CD4-positive, alpha-beta memory T cell (primary cell): Measurements from ENCODE around the gene ANO10. TPM values are rescaled to one million over a fixed set of nuclear protein-coding genes. Genes with fewer than 3 reads are reported as not detected.
"Not testable (repeated sequence)": the region's sequence is repeated elsewhere in the genome, so short reads cannot be mapped to it uniquely, and the experiment has no call there.

Experiments
- CTCF ChIA-PET: fragments of 350-600 bp; sonication (Branson Sonifier 250); formaldehyde crosslinking; loops from one replicate; lab custom pipeline; 2021; ENCODE audit warnings: inconsistent platforms; ENCODE audit not compliant: partially characterized antibody; lab: Charles Lee
- POLR2A ChIA-PET: fragments of 350-600 bp; sonication (Branson Sonifier 250); formaldehyde crosslinking; loops from one replicate; lab custom pipeline; 2021; ENCODE audit not compliant: partially characterized antibody; lab: Charles Lee
- DNase-seq, 5 donors: peaks; one replicate each; pipeline versions ENCODE4 v3.0.0 to v3.0.0-alpha.2; 2020 to 2022; ENCODE audit warnings: mixed read lengths in 1 of 5
- H3K27ac ChIP-seq: one replicate; pipeline ENCODE4 v1.7.0; 2013; ENCODE audit warnings: low read depth, low read length
- H3K27me3 ChIP-seq: 2 replicates; pipeline ENCODE4 v1.7.0; 2013; ENCODE audit warnings: mild to moderate bottlenecking, low read length, moderate library complexity; ENCODE audit not compliant: insufficient read depth
- H3K36me3 ChIP-seq: 2 replicates; pipeline ENCODE4 v1.7.0; 2013; ENCODE audit warnings: mild to moderate bottlenecking, low read length, moderate library complexity; ENCODE audit not compliant: insufficient read depth
- H3K4me1 ChIP-seq: 2 replicates; pipeline ENCODE4 v1.7.0; 2013; ENCODE audit warnings: mild to moderate bottlenecking, low read length, moderate library complexity; ENCODE audit not compliant: insufficient read depth
- H3K4me3 ChIP-seq, 2 donors: one replicate each; pipeline ENCODE4 v1.7.0; 2013; ENCODE audit warnings: low read length in 2 of 2, mild to moderate bottlenecking in 1 of 2
- H3K9me3 ChIP-seq, 2 donors: one replicate each; pipeline ENCODE4 v1.7.0; 2013; ENCODE audit warnings: low read length in 2 of 2, control low read depth in 1 of 2; ENCODE audit not compliant: control insufficient read depth in 1 of 2
- H3K27ac Mint-ChIP-seq, 7 donors: one replicate each; pipeline ENCODE4 v1.8.0; 2020 to 2021; ENCODE audit warnings: mixed read lengths in 7 of 7, mild to moderate bottlenecking in 6 of 7, inconsistent platforms in 3 of 7, moderate library complexity in 3 of 7
- H3K27me3 Mint-ChIP-seq, 2 donors: one replicate each; pipeline ENCODE4 v1.8.0; 2020 to 2021; ENCODE audit warnings: mixed read lengths in 2 of 2
- H3K36me3 Mint-ChIP-seq, 2 donors: one replicate each; pipeline ENCODE4 v1.8.0; 2020 to 2021; ENCODE audit warnings: mixed read lengths in 2 of 2, inconsistent platforms in 1 of 2, mild to moderate bottlenecking in 1 of 2
- H3K4me1 Mint-ChIP-seq, 4 donors: one replicate each; pipeline ENCODE4 v1.8.0; 2020 to 2021; ENCODE audit warnings: mixed read lengths in 4 of 4, mild to moderate bottlenecking in 1 of 4
- H3K4me3 Mint-ChIP-seq, 8 donors: one replicate each; pipeline ENCODE4 v1.8.0; 2020 to 2021; ENCODE audit warnings: mixed read lengths in 8 of 8, mild to moderate bottlenecking in 7 of 8, moderate library complexity in 6 of 8, inconsistent platforms in 3 of 8
- H3K9me3 Mint-ChIP-seq, 8 donors: one replicate each; pipeline ENCODE4 v1.8.0; 2020 to 2021; ENCODE audit warnings: mixed read lengths in 8 of 8, mild to moderate bottlenecking in 5 of 8, inconsistent platforms in 3 of 8, moderate library complexity in 1 of 8
- intact Hi-C: fragments of 100-400 bp; cut with micrococcal nuclease; formaldehyde crosslinking; loops from one replicate; pipeline ENCODE4 v1.15.1; 2023
- polyA plus RNA-seq, 2 donors: library from polyadenylated mRNA; unstranded; fragments of 300-500 nt; fragmentation: Illumina TruSeq; gene quantifications; one replicate each; pipeline ENCODE4 v1.2.3, GENCODE V29; 2021
- total RNA-seq, 2 experiments: library from RNA; stranded (reverse); gene quantifications; one replicate each; pipeline ENCODE4 v1.2.3, GENCODE V29; 2021

The ANO10 gene
- total and polyA plus RNA-seq, 4 experiments from 2014 or later, result 8.6 to 9.9 (median 9.6) TPM

DNA sequence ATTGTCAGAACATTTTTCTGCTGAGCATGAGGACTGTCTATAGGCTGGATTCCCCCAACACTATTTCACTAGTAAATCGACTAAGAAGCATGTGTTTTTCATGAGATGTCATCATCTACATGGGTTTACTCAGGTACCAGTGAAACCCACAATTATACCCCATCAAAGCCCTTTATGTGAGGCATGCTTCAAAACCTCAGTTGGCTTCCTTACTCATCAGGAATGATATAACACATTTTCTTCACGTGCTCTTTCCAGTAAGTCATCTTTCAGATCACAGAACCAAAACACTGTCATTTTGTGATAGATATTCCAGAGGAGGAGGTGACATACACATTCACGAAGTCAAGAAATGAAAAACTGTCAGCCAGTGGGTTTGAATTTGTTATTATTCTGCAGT lies 116.5 kb downstream of the ANO10 start:
- Mint-ChIP-seq H3K4me1 (peaks cover 19 to 31% (median 25%) of the 10 kb centered on the region in 4 donors), H3K27ac (peak overlapping the region in 2 of 7 donors; percentile 33 to 57), H3K9me3 (peaks cover 0 to 2% (median 0%) of the 10 kb centered on the region in 8 donors), H3K27me3 (no peaks in the 10 kb centered on the region), H3K36me3 (no peaks in the 10 kb centered on the region), H3K4me3 (no peak overlapping the region)
- Histone ChIP-seq H3K36me3 (no peaks in the 10 kb centered on the region), H3K9me3 (no peaks in the 10 kb centered on the region), H3K4me1 (peaks cover 22% of the 10 kb centered on the region), H3K27ac (no peak overlapping the region), H3K4me3 (no peak overlapping the region), H3K27me3 (no peaks in the 10 kb centered on the region)
- CTCF ChIA-PET, result interaction anchor here (6.2 to 7.6 kb wide), 2 partner anchors 118 to 342 kb away, joined by 58 to 155 read pairs; no protein-coding TSS in a partner anchor
- POLR2A ChIA-PET, result no interaction called here
- DNase-seq, result no peak
- intact Hi-C loops, result no loop called here

DNA sequence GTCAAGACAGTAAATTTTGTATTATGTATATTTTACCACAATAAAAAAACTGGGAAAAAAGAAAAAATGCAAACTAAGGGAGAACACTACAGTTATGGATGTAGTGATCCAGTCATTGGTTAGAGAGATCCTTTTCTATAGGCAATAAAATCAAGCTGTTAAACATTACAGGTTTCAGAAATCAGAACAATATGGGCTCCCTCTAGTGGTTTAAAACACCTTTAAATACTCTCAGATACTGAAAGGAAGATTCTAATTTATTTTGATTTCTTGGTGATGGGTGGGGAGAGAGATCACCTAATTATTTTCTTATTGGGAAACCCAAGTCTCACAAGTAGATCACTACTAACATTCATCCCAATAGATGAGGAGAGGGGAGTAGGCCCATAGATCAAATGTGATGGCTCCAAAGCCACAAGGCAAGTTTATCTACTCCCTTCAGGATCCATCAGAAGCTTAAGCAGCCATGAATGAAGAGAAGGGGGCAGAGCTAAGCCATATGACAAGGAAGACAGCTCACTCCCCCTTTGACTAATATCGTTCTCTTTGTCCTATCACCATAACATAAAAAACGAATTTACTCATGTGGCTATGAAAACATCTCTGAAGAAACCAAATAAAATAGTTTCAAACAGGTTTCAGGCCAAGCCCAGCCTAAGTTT lies 118.6 kb downstream of the ANO10 start:
- peak in 4 of 5 donors; percentile 54 to 61 (median 60) for DNase-seq
- intact Hi-C loops, result loop anchor here (1.0 kb wide), 6 partner anchors 26 to 542 kb away; no protein-coding TSS in a partner anchor
- Mint-ChIP-seq H3K27me3 (no peaks in the 10 kb centered on the region), H3K9me3 (peaks cover 0 to 2% (median 0%) of the 10 kb centered on the region in 8 donors), H3K4me1 (peaks cover 32 to 52% (median 41%) of the 10 kb centered on the region in 4 donors), H3K27ac (peak overlapping the region in 5 of 7 donors; percentile 24 to 88 (median 63)), H3K36me3 (no peaks in the 10 kb centered on the region), H3K4me3 (no peak overlapping the region)
- H3K36me3 ChIP-seq, result no peaks in the 10 kb centered on the region
- peaks cover 39% of the 10 kb centered on the region for H3K4me1 ChIP-seq
- ChIA-PET CTCF (interaction anchor here (0.6 to 7.6 kb wide), 51 partner anchors 9 to 696 kb away, joined by 3 to 155 read pairs (median 4); partner anchors contain the start of gene SNRK), POLR2A (interaction anchor here (0.6 to 4.1 kb wide), 12 partner anchors 9 to 542 kb away, joined by 3 to 28 read pairs (median 6); partner anchors contain the start of gene SNRK)
- H3K27me3 ChIP-seq, result no peaks in the 10 kb centered on the region
- H3K9me3 ChIP-seq, result no peaks in the 10 kb centered on the region
- H3K27ac ChIP-seq, result no peak overlapping the region
- H3K4me3 ChIP-seq, result no peak overlapping the region

DNA sequence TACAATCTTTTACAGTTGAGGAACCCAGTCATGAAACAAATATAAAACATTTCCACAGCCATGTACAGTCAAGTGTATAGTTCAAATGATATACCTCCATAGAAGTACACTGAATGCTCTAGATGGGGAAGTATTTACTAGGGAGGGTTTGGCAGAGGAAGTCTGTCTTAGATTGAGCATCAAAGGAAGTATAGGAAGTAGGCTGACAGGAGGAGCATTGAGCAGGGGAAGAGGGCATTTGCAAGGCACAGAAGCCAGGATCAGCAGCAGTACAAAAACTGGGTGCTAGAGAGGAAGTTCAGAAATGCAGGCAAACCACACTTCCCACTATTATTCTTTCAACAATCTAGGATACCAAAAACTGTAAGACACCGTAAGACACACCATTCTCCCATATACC lies 122.6 kb downstream of the ANO10 start:
- intact Hi-C loops, result no loop called here
- Histone ChIP-seq H3K27me3 (no peaks in the 10 kb centered on the region), H3K36me3 (no peaks in the 10 kb centered on the region), H3K4me1 (peaks cover 39% of the 10 kb centered on the region), H3K9me3 (no peaks in the 10 kb centered on the region), H3K27ac (no peak overlapping the region), H3K4me3 (no peak overlapping the region)
- ChIA-PET CTCF (interaction anchor here (7.6 kb wide), 1 partner anchor 336 kb away, joined by 155 read pairs; no protein-coding TSS in a partner anchor), POLR2A (no interaction called here)
- Mint-ChIP-seq H3K27me3 (no peaks in the 10 kb centered on the region), H3K36me3 (no peaks in the 10 kb centered on the region), H3K4me1 (peaks cover 35 to 64% (median 47%) of the 10 kb centered on the region in 4 donors), H3K9me3 (peaks cover 0 to 2% (median 0%) of the 10 kb centered on the region in 8 donors), H3K27ac (peak overlapping the region in 6 of 7 donors; percentile 56 to 88 (median 74)), H3K4me3 (peak overlapping the region in 5 of 8 donors; percentile 6 to 85 (median 30))
- DNase-seq, result no peak

DNA sequence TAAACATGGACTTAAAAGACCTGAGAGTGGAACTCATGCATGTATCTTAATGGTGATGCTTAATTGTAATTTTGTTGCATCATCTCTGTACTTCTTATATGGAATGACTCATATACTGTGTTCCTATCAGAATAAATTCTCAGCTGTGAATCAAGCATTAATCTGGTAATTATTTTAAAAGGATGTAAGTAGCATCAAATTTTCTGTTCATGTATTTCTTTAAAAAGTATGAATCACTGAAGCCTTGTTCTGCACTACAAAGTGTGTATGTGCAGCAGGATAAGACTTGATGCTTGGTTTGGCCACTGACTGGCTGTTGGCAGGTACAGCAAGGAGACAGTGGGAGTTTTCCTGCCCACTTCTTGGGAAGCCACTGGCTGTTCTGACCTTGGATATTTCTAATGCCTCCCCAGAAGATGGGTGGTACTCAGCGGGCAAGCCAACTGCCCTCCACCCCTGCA lies 123.9 kb downstream of the ANO10 start:
- Histone ChIP-seq H3K9me3 (no peaks in the 10 kb centered on the region), H3K27ac (no peak overlapping the region), H3K27me3 (no peaks in the 10 kb centered on the region), H3K4me3 (no peak overlapping the region), H3K36me3 (no peaks in the 10 kb centered on the region), H3K4me1 (peaks cover 38% of the 10 kb centered on the region)
- H3K27me3 Mint-ChIP-seq, result no peaks in the 10 kb centered on the region
- peak overlapping the region in 3 of 7 donors; percentile 68 to 72 (median 72) for H3K27ac Mint-ChIP-seq
- CTCF ChIA-PET, result no interaction called here
- peaks cover 32 to 59% (median 43%) of the 10 kb centered on the region in 4 donors for H3K4me1 Mint-ChIP-seq
- peaks cover 0 to 2% (median 0%) of the 10 kb centered on the region in 8 donors for H3K9me3 Mint-ChIP-seq
- DNase-seq, result no peak
- POLR2A ChIA-PET, result interaction anchor here (0.6 kb wide), 1 partner anchor 152 kb away, joined by 3 read pairs; no protein-coding TSS in a partner anchor
- H3K4me3 Mint-ChIP-seq, result no peak overlapping the region
- intact Hi-C loops, result no loop called here
- H3K36me3 Mint-ChIP-seq, result no peaks in the 10 kb centered on the region

DNA sequence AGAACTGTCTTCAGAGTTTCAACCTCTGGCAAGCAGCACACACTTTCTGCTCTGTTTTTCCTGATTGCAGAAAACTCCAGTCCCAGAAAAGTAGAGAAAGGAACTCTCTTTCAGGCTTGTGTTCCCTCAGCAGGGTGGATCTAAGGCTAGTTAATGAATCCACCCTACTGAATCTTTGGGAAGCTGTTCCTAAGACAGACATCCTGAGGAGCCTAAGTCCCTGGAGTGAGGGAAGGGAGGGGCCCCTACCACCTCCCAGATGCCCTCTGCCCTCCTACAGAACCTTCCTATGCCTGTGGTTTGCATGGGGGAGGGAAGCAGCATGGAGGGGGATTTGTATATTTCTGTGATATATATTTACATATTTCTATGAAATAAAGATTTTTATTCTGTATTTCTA lies 124.4 kb downstream of the ANO10 start:
- ChIA-PET CTCF (no interaction called here), POLR2A (no interaction called here)
- peak overlapping the region in 2 of 7 donors; percentile 77 to 86 for H3K27ac Mint-ChIP-seq
- H3K36me3 ChIP-seq, result no peaks in the 10 kb centered on the region
- peaks cover 0 to 4% (median 0%) of the 10 kb centered on the region in 8 donors for H3K9me3 Mint-ChIP-seq
- H3K36me3 Mint-ChIP-seq, result no peaks in the 10 kb centered on the region
- H3K4me1 Mint-ChIP-seq, result peaks cover 26 to 56% (median 39%) of the 10 kb centered on the region in 4 donors
- DNase-seq, result no peak
- no peak overlapping the region for H3K27ac ChIP-seq
- intact Hi-C loops, result no loop called here
- no peaks in the 10 kb centered on the region for H3K9me3 ChIP-seq
- H3K27me3 ChIP-seq, result no peaks in the 10 kb centered on the region
- H3K27me3 Mint-ChIP-seq, result no peaks in the 10 kb centered on the region
- H3K4me1 ChIP-seq, result peaks cover 33% of the 10 kb centered on the region
- no peak overlapping the region for H3K4me3 Mint-ChIP-seq
- H3K4me3 ChIP-seq, result no peak overlapping the region

DNA sequence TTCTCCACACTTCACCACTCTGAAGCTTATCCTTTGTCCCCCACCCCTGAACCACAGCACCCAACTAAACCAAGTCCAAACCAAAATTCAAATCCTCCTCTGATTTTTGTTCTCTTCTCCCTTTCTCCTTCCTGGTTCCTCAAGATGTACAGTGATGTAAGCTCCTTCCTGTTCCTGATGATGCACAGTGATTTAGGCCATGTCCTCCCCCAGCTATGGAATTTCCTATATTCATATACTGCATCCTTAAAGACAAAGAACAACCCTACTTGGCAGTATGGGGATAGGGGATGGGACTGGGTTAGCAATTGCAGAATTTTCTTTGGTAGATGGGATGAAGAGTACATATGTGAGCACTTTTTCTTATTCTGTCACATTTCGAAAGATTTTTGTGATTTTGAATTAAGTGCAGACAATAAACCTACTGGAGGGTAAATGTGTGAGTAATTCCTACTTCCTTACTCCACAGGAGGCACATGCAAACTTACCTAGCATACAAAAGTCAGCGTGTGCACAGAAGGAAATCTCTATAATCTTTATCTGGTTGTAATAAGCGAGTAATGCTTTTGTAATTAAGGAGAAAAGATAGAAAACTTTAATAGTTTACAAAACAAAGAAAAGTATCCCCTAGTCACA lies 125.0 kb downstream of the ANO10 start:
- Mint-ChIP-seq H3K9me3 (peaks cover 0 to 7% (median 0%) of the 10 kb centered on the region in 8 donors), H3K36me3 (no peaks in the 10 kb centered on the region), H3K27ac (peak overlapping the region in 5 of 7 donors; percentile 1 to 86 (median 77)), H3K4me1 (peaks cover 26 to 56% (median 40%) of the 10 kb centered on the region in 4 donors), H3K4me3 (no peak overlapping the region), H3K27me3 (no peaks in the 10 kb centered on the region)
- no peak for DNase-seq
- H3K9me3 ChIP-seq, result no peaks in the 10 kb centered on the region
- ChIA-PET POLR2A (no interaction called here), CTCF (interaction anchor here (0.9 to 1.7 kb wide), 3 partner anchors 119 to 535 kb away, joined by 3 to 8 read pairs (median 6); no protein-coding TSS in a partner anchor)
- peaks cover 30% of the 10 kb centered on the region for H3K4me1 ChIP-seq
- intact Hi-C loops, result no loop called here
- no peak overlapping the region for H3K4me3 ChIP-seq
- no peaks in the 10 kb centered on the region for H3K36me3 ChIP-seq
- no peak overlapping the region for H3K27ac ChIP-seq
- H3K27me3 ChIP-seq, result no peaks in the 10 kb centered on the region

DNA sequence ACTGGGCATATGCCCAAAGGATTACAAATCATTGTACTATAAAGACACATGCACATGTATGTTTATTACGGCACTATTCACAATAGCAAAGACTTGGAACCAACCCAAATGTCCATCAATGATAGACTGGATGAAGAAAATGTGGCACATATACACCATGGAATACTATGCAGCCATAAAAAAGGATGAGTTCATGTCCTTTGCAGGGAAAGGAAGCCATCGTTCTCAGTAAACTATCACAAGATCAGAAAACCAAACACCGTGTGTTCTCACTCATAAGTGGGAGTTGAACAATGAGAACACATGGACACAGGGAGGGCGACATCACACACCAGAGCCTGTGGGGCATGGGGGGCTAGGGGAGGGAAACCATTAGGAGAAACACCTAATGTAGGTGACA lies 128.9 kb downstream of the ANO10 start:
- DNase-seq, H3K4me3 Mint-ChIP-seq, H3K36me3 Mint-ChIP-seq, POLR2A ChIA-PET, H3K4me3 ChIP-seq, H3K27me3 ChIP-seq, H3K27me3 Mint-ChIP-seq, H3K4me1 ChIP-seq, H3K27ac Mint-ChIP-seq, H3K27ac ChIP-seq, intact Hi-C loops, H3K9me3 Mint-ChIP-seq, H3K36me3 ChIP-seq, H3K9me3 ChIP-seq: not testable (repeated sequence)
- CTCF ChIA-PET, result interaction anchor here (1.6 kb wide), 1 partner anchor 10 kb away, joined by 8 read pairs; no protein-coding TSS in a partner anchor
- peaks cover 16 to 35% (median 23%) of the 10 kb centered on the region in 4 donors for H3K4me1 Mint-ChIP-seq
